ENCODE data around the gene KLC1. TPM values are rescaled to one million over a fixed set of nuclear protein-coding genes. Genes with fewer than 3 reads are reported as not detected.

Gene KLC1
- total RNA-seq, 1 experiment from 2014 or later: 121 TPM

DNA sequence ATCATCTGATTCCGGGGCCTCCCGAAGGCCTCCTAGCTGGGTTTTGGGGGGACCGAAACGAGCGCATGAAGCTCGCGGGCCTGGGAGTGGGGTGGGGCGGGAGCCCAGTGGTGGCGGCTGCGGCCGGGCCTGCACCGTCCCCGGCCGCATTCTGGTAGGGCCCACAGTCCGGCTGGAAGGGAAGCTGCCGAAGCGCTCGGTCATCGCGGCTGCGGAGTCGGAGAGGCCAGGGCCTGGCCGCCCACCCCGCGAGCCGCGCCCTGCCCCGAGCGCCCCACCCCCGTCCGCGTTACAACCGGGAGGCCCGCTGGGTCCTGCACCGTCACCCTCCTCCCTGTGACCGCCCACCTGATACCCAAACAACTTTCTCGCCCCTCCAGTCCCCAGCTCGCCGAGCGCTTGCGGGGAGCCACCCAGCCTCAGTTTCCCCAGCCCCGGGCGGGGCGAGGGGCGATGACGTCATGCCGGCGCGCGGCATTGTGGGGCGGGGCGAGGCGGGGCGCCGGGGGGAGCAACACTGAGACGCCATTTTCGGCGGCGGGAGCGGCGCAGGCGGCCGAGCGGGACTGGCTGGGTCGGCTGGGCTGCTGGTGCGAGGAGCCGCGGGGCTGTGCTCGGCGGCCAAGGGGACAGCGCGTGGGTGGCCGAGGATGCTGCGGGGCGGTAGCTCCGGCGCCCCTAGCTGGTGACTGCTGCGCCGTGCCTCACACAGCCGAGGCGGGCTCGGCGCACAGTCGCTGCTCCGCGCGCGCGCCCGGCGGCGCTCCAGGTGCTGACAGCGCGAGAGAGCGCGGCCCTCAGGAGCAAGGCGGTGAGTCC lies at the start of gene KLC1 (continued):
- TF ChIP-seq, protein P1, sequence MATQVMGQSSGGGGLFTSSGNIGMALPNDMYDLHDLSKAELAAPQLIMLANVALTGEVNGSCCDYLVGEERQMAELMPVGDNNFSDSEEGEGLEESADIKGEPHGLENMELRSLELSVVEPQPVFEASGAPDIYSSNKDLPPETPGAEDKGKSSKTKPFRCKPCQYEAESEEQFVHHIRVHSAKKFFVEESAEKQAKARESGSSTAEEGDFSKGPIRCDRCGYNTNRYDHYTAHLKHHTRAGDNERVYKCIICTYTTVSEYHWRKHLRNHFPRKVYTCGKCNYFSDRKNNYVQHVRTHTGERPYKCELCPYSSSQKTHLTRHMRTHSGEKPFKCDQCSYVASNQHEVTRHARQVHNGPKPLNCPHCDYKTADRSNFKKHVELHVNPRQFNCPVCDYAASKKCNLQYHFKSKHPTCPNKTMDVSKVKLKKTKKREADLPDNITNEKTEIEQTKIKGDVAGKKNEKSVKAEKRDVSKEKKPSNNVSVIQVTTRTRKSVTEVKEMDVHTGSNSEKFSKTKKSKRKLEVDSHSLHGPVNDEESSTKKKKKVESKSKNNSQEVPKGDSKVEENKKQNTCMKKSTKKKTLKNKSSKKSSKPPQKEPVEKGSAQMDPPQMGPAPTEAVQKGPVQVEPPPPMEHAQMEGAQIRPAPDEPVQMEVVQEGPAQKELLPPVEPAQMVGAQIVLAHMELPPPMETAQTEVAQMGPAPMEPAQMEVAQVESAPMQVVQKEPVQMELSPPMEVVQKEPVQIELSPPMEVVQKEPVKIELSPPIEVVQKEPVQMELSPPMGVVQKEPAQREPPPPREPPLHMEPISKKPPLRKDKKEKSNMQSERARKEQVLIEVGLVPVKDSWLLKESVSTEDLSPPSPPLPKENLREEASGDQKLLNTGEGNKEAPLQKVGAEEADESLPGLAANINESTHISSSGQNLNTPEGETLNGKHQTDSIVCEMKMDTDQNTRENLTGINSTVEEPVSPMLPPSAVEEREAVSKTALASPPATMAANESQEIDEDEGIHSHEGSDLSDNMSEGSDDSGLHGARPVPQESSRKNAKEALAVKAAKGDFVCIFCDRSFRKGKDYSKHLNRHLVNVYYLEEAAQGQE (IDR thresholded peaks at IDR 0.05; ENCODE audit: low read depth): no peak
- TF ChIP-seq ZFX (IDR thresholded peaks at IDR 0.05): peak; percentile 90

DNA sequence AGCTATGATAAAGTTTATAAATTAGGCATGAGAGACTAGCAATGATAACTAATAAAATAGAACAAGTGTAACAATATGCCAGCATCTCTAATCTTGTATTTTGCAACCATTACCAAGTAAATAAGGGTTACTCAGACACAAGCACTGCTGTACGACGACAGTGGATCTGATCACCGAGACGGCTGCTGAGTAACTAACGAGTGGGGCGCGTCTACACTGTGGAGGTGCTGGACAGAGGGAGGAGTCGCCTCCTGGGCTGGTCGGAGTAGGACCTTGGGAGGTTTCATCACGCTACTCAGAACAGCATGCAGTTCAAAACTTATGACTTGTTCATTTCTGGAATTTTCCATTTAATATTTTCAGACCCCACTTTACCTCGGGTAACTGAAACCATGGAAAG lies 47.8 kb upstream of the KLC1 start:
- no peak for ATAC-seq
- no peak overlapping the region for H3K4me3 ChIP-seq (replicated peaks in 1 of 2; ENCODE audit: low read depth in 1 of 2, low read length in 2 of 2)
- no peak overlapping the region for H2AFZ ChIP-seq (ENCODE audit: low read depth, low read length, poor library complexity, severe bottlenecking)
- POLR2A ChIA-PET: no interaction called here
- H3K4me1 ChIP-seq (ENCODE audit: control insufficient read depth in 1 of 2, insufficient read depth in 2 of 2, low read length in 2 of 2): peaks cover 12 to 14% of the 10 kb centered on the region in 2 experiments
- H3K9me3 ChIP-seq (ENCODE audit: control insufficient read depth in 1 of 2, insufficient read depth in 1 of 2, low read depth in 1 of 2, low read length in 2 of 2): no peaks in the 10 kb centered on the region
- no peaks in the 10 kb centered on the region for H3K27me3 ChIP-seq (ENCODE audit: insufficient read depth, low read length)
- TF ChIP-seq, protein P2, sequence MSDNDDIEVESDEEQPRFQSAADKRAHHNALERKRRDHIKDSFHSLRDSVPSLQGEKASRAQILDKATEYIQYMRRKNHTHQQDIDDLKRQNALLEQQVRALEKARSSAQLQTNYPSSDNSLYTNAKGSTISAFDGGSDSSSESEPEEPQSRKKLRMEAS (IDR thresholded peaks at IDR 0.05): no peak
- no peak for TF ChIP-seq EGR1 (IDR thresholded peaks at IDR 0.05; ENCODE audit: low read depth)
- no peak for TF ChIP-seq SP1 (IDR thresholded peaks at IDR 0.05; ENCODE audit: low read depth)
- TF ChIP-seq, protein P3, sequence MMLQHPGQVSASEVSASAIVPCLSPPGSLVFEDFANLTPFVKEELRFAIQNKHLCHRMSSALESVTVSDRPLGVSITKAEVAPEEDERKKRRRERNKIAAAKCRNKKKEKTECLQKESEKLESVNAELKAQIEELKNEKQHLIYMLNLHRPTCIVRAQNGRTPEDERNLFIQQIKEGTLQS (IDR thresholded peaks at IDR 0.05): no peak
- no peak for TF ChIP-seq POLR2AphosphoS5 (IDR thresholded peaks at IDR 0.05; ENCODE audit: low read depth, low read length)
- TF ChIP-seq, protein P4, sequence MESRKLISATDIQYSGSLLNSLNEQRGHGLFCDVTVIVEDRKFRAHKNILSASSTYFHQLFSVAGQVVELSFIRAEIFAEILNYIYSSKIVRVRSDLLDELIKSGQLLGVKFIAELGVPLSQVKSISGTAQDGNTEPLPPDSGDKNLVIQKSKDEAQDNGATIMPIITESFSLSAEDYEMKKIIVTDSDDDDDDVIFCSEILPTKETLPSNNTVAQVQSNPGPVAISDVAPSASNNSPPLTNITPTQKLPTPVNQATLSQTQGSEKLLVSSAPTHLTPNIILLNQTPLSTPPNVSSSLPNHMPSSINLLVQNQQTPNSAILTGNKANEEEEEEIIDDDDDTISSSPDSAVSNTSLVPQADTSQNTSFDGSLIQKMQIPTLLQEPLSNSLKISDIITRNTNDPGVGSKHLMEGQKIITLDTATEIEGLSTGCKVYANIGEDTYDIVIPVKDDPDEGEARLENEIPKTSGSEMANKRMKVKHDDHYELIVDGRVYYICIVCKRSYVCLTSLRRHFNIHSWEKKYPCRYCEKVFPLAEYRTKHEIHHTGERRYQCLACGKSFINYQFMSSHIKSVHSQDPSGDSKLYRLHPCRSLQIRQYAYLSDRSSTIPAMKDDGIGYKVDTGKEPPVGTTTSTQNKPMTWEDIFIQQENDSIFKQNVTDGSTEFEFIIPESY (IDR thresholded peaks at IDR 0.05; ENCODE audit: extremely low read depth, insufficient replicate concordance, low read length): no peak
- TF ChIP-seq SRF (IDR thresholded peaks at IDR 0.05; ENCODE audit: low read depth): no peak
- no peak for TF ChIP-seq TCF7L2 (IDR thresholded peaks at IDR 0.05; ENCODE audit: borderline replicate concordance, extremely low read depth, insufficient read depth, insufficient read length)
- TF ChIP-seq POLR2A (IDR thresholded peaks at IDR 0.05; ENCODE audit: borderline replicate concordance, extremely low read depth, insufficient read depth, insufficient read length): no peak
- TF ChIP-seq YY1 (IDR thresholded peaks at IDR 0.05; ENCODE audit: extremely low read depth, insufficient replicate concordance, low read depth, low read length): no peak
- no peak for TF ChIP-seq ELF1 (IDR thresholded peaks at IDR 0.05; ENCODE audit: borderline replicate concordance, low read depth)
- no peak for TF ChIP-seq EZH2phosphoT487 (IDR thresholded peaks at IDR 0.05; ENCODE audit: borderline replicate concordance)
- no peak for TF ChIP-seq ZNF274 (IDR thresholded peaks at IDR 0.05; ENCODE audit: low read depth, low read length)
- H3K36me3 ChIP-seq (ENCODE audit: control insufficient read depth in 1 of 2, insufficient read depth in 2 of 2, low read length in 2 of 2): peaks cover 0 to 6% of the 10 kb centered on the region in 2 experiments; a peak in 1 of 4 replicates
- H3K9me2 ChIP-seq (ENCODE audit: insufficient read depth): no peaks in the 10 kb centered on the region
- intact Hi-C loops (cut with micrococcal nuclease): no loop called here
- H3K4me2 ChIP-seq (ENCODE audit: low read length): no peak overlapping the region
- H4K20me1 ChIP-seq (ENCODE audit: insufficient read depth): no peaks in the 10 kb centered on the region
- peaks cover 5% of the 10 kb centered on the region; the same call in 1 of the 2 replicates for H3K79me2 ChIP-seq (ENCODE audit: insufficient read depth, low read length)
- RAD21 ChIA-PET (ENCODE audit: low non-redundant PET in 1 of 2, low total read pairs in 2 of 2, uncharacterized antibody in 2 of 2, unreplicated experiment in 2 of 2): no interaction called here
- H3K9ac ChIP-seq (ENCODE audit: low read length): no peak overlapping the region
- BruUV-seq (replicated peaks): no TSS peak
- H3K27ac ChIP-seq (ENCODE audit: low read depth, low read length): no peak overlapping the region
- CTCF ChIA-PET: no interaction called here
- no peak for DNase-seq (ENCODE audit: low read depth, low spot score)

All from HCT116 (cell line).